HG03342 (cell line): Measurements from ENCODE around the gene GNG4.
"Not testable (repeated sequence)": the region's sequence is repeated elsewhere in the genome, so short reads cannot be mapped to it uniquely, and the experiment has no call there.

Source experiments
- ATAC-seq: cut with Tn5 transposase; IDR thresholded peaks from one replicate; pipeline ENCODE4 v1.9.1; 2021; ENCODE audit warnings: mild to moderate bottlenecking, moderate library complexity; ENCODE audit not compliant: unreplicated experiment

The GNG4 gene

GRCh38 chr1:235588156-235588555, 61.4 kb downstream of the GNG4 start:
- no peak for ATAC-seq

GRCh38 chr1:235586992-235587391, 62.6 kb downstream of the GNG4 start:
- ATAC-seq, result no peak

- no peak for ATAC-seq
Observed at GRCh38 chr1:235586413-235586812, 63.2 kb downstream of the GNG4 start.

- ATAC-seq, result no peak
Observed at GRCh38 chr1:235584973-235585372, 64.6 kb downstream of the GNG4 start.

- no peak for ATAC-seq
Observed at GRCh38 chr1:235583511-235584001, 66.0 kb downstream of the GNG4 start.

GRCh38 chr1:235582130-235582529, 67.5 kb downstream of the GNG4 start:
- no peak for ATAC-seq

GRCh38 chr1:235579891-235580290, 69.7 kb downstream of the GNG4 start:
- no peak for ATAC-seq

- ATAC-seq, result no peak
Observed at GRCh38 chr1:235575597-235575996, 74.0 kb downstream of the GNG4 start.

- no peak for ATAC-seq
Observed at GRCh38 chr1:235573880-235574279, 75.7 kb downstream of the GNG4 start.

- ATAC-seq, result not testable (repeated sequence)
Observed at GRCh38 chr1:235572971-235573370, 76.6 kb downstream of the GNG4 start.

- no peak for ATAC-seq
Observed at GRCh38 chr1:235571482-235571881, 78.1 kb downstream of the GNG4 start.

GRCh38 chr1:235567812-235568503, 81.6 kb downstream of the GNG4 start:
- ATAC-seq, result no peak

GRCh38 chr1:235566084-235566483, 83.5 kb downstream of the GNG4 start:
- no peak for ATAC-seq

GRCh38 chr1:235563513-235564061, 86.0 kb downstream of the GNG4 start:
- no peak for ATAC-seq

- ATAC-seq, result no peak
Observed at GRCh38 chr1:235562589-235562988, 87.0 kb downstream of the GNG4 start.

- ATAC-seq, result no peak
Observed at GRCh38 chr1:235558621-235559169, 90.9 kb downstream of the GNG4 start.

- no peak for ATAC-seq
Observed at GRCh38 chr1:235557495-235557894, 92.1 kb downstream of the GNG4 start.

- no peak for ATAC-seq
Observed at GRCh38 chr1:235556807-235557206, 92.8 kb downstream of the GNG4 start.

- no peak for ATAC-seq
Observed at GRCh38 chr1:235553112-235553551, 96.5 kb downstream of the GNG4 start.

GRCh38 chr1:235552146-235552716, 97.4 kb downstream of the GNG4 start:
- ATAC-seq, result no peak

- no peak for ATAC-seq
Observed at GRCh38 chr1:235549351-235550139, 100.0 kb downstream of the GNG4 start.
